ENCODE measurements around the gene TCOF1.

The TCOF1 gene, protein sequence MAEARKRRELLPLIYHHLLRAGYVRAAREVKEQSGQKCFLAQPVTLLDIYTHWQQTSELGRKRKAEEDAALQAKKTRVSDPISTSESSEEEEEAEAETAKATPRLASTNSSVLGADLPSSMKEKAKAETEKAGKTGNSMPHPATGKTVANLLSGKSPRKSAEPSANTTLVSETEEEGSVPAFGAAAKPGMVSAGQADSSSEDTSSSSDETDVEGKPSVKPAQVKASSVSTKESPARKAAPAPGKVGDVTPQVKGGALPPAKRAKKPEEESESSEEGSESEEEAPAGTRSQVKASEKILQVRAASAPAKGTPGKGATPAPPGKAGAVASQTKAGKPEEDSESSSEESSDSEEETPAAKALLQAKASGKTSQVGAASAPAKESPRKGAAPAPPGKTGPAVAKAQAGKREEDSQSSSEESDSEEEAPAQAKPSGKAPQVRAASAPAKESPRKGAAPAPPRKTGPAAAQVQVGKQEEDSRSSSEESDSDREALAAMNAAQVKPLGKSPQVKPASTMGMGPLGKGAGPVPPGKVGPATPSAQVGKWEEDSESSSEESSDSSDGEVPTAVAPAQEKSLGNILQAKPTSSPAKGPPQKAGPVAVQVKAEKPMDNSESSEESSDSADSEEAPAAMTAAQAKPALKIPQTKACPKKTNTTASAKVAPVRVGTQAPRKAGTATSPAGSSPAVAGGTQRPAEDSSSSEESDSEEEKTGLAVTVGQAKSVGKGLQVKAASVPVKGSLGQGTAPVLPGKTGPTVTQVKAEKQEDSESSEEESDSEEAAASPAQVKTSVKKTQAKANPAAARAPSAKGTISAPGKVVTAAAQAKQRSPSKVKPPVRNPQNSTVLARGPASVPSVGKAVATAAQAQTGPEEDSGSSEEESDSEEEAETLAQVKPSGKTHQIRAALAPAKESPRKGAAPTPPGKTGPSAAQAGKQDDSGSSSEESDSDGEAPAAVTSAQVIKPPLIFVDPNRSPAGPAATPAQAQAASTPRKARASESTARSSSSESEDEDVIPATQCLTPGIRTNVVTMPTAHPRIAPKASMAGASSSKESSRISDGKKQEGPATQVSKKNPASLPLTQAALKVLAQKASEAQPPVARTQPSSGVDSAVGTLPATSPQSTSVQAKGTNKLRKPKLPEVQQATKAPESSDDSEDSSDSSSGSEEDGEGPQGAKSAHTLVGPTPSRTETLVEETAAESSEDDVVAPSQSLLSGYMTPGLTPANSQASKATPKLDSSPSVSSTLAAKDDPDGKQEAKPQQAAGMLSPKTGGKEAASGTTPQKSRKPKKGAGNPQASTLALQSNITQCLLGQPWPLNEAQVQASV (N-terminal part only)

DNA sequence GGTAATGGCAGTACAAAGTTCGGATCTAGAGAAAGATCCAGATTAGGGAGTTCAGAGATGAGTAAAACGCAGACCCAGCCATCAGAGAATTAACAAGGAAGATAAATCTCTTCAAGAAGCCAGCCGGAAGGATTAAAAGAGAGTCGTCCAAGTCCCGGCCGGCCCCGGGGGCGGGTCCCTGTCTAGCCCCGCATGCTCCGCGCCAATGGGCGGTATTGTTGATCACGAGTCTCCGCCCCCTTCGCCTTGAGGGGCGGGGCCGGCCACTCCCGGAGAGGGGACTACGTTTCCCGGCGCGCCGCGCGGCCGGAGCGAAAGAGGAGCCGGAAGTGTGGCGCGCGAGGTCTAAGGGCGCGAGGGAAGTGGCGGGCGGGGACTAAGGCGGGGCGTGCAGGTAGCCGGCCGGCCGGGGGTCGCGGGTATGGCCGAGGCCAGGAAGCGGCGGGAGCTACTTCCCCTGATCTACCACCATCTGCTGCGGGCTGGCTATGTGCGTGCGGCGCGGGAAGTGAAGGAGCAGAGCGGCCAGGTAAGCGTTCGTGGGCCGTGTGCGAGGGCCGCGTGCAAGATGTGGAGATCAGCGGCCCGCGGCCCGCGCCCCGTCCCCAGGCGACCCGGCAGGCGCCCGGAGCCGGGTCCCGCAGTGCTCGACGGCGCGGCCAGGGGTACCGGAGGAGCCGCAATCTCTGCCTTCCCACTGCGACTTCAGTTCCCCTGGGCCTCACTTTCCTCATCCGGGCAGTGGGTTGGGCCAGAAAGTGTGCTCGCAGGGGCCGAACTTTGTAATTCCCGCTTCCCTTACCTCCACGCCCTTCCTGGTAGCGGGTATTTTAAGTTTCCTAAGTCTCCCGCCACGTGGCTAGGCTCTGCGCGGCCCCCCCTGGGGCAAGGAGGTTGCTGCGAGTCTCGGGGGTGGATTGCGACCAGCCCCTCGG lies at the start of gene TCOF1:
TCOF1 (plus strand) TSS at position 372 of the 935 bp plus-strand sequence; CDS start at position 422, 50 bp downstream.
- peak; percentile 93 to 96 (median 95) for DNase-seq (ENCODE audit: low read depth in 2 of 3, low spot score in 2 of 3)

DNA sequence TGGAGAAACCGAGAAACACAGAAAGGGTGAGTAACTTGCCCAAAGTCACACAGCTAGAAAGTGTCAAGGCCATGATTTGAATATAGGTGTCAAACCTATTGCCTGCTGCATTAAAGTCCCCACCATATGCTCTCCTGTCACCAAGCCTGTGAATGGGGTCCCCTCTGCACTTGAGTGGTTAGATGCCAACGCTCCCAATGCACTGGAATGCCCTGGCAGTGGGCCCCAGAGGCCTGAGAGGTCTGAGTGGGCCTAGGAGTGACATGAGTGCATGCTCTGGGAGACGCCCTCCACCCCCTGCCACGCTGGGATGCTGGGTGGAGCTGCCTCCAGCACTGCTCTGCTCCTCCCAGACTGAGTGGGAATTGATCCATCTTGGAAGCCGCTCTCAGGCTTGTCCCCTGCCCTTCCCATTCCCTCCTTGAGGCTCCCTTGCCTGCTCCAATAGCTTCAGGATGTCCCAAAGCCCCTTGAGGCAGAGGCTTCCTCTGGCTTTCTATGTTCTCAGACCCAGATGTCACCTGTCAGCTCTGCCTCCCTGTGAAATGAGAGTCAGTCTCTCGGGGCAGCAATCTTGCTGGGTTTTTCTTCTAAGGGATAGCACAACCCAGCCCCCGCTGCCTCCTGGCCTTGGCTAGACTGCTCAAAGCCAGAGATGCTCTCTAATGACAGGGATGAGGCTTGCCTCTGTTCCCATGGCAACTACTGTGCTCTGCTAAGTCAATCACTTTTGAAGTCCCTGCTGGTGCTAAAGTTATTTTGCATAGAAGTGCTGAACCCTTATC lies 48.2 kb upstream of the TCOF1 start:
- DNase-seq (ENCODE audit: low read depth in 2 of 3, low spot score in 2 of 3) = no peak

DNA sequence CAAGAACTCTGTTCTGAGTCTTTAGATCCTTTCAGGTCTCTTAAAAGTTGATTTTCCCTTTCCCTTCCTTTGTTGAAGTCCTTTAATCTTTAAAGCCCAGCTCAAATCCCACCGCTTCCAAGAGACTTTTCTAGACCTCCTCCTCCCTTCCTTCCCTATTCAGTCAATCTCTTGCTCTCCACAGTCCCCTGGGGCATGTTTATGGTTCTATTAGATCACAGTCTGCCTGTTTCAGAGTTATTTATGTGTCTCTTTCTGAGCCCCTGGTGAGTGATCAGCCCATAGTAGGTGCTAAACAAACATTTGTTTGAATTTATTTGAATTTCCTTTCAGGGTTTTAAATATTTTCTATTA lies 47.6 kb upstream of the TCOF1 start:
- no peak for DNase-seq (ENCODE audit: low read depth in 2 of 3, low spot score in 2 of 3)

- no peak for DNase-seq (ENCODE audit: low read depth in 2 of 3, low spot score in 2 of 3)
Observed at GRCh38 chr5:150310246-150310645, 47.3 kb upstream of the TCOF1 start.

GRCh38 chr5:150311015-150311692 lies 46.3 kb upstream of the TCOF1 start:
- DNase-seq (ENCODE audit: low read depth in 2 of 3, low spot score in 2 of 3) = no peak

DNA sequence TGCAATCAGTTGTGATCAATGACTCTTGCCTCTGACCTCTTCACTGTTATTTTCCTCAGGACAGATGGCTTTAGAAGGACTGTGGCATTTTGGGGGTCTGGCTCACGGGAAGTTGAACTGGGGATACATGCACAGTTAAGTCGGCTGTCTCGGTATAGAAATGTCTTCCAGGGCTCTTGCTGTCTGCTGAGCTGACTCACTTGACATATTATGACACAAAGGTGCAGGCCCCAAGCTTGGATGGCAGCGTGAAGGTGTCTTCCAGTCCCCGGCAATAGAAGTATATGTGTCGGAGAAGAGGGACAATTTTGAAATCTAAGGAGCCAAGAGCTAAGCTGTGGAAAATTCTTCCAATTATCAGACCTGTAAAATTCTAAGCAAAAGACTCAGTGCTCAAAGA lies 45.0 kb upstream of the TCOF1 start:
- no peak for DNase-seq (ENCODE audit: low read depth in 2 of 3, low spot score in 2 of 3)

DNA sequence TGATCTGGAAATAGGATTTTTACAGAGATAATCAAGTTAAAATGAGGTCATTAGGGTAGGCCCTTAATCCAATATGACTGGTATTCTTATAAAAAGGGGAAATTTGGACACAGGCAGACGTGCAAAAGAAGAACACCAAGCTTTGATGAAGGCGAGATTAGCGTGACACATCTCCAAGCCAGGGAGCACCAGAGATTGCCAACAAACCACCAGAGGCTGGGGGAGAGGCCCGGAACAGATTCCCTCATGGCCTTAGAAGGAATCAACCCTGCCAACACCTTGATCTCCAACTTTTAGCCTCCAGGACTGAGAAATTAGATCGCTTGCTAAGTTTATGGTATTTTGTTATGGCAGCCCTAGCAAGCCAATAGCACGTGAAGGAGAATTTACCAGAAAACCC lies 44.0 kb upstream of the TCOF1 start:
- no peak for DNase-seq (ENCODE audit: low read depth in 2 of 3, low spot score in 2 of 3)

GRCh38 chr5:150313921-150314716 lies 43.4 kb upstream of the TCOF1 start:
- no peak for DNase-seq (ENCODE audit: low read depth in 2 of 3, low spot score in 2 of 3)

- DNase-seq (ENCODE audit: low read depth in 2 of 3, low spot score in 2 of 3) = no peak
Observed at GRCh38 chr5:150315245-150315644, 42.3 kb upstream of the TCOF1 start.

DNA sequence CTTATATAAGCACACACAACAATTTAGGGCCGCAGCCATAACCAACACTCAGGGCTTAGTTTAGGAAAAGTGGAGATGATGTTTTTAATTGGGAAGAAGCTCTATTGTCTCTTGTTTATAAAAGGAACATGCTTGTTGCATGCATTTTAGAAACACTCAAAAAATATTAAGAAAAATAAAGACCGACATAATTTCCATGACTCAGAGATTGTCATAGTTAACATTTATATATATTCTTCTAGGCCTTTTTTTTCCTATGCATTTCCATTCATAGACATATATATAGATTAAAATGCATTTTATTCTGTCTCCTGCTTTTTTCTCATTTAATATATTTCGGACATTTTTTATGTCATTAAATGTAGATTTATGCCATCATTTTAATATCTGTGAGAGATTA lies 41.2 kb upstream of the TCOF1 start:
- DNase-seq (ENCODE audit: low read depth in 2 of 3, low spot score in 2 of 3) = no peak

- DNase-seq (ENCODE audit: low read depth in 2 of 3, low spot score in 2 of 3) = no peak
Observed at GRCh38 chr5:150317048-150318003, 40.2 kb upstream of the TCOF1 start.

DNA sequence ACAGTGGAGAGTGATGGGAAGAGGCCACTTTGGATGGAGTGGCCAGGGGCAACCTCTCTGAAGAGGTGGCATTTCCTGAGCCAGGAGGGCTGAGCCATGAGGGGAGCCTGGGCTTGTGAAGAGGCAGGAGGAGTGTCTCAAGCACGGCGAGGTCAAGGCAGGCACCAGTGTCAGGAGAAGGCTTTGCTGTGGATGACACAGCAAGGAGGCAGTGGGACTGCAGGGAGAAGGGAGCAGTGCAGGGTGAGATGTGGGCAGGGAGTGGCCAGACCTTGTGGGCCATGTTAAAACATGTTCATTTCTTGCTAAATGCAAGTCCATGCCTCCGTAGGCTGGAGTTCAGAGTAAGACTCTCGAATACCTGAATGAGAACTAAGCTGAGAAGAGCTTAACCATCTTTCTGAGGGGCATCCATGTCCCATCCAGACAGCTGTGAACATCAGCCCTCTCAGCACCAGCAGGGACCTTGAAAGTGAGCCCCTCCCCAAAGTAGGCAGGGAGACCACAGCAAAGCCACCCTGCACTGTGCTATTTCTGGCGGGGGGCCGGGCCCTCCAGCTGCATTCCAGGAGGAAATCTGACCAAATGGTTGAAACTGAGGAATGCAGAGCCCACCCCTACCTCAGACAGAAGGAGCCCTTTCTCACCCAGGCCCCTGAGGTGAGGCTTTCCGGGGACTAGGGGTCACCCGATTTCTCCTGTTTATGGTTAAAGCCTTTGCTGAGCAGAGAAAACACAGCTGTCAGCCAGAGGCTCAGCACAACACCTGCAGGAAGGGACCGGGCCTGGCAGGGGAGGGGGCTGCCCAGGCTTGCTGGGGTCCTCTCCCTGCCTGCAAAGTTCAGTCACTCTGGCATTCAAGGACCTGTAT lies 38.6 kb upstream of the TCOF1 start:
- DNase-seq (ENCODE audit: low read depth in 2 of 3, low spot score in 2 of 3) = no peak

- DNase-seq (ENCODE audit: low read depth in 2 of 3, low spot score in 2 of 3) = no peak
Observed at GRCh38 chr5:150319484-150319790, 38.1 kb upstream of the TCOF1 start.

GRCh38 chr5:150320044-150320613 lies 37.4 kb upstream of the TCOF1 start:
- DNase-seq (ENCODE audit: low read depth in 2 of 3, low spot score in 2 of 3) = no peak

DNA sequence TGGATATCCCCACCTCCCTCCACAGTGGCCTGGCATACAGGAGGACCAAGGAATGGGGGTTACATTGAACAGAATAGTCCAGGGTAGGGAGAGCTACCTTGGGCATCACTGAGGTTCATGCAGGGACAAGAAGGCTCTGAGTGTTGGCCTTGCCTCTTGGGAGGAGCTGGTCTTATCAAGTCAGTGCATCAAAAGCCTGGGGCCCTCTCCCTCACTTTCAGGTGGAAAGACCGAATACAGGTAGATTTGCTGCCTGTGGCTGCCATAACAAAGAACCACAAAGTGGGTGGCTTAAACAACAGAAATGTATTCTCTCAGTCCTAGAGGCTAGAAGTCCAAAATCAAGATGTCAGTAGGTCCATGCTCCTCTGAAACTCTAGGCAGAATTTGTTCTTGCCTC lies 36.3 kb upstream of the TCOF1 start:
- no peak for DNase-seq (ENCODE audit: low read depth in 2 of 3, low spot score in 2 of 3)

GRCh38 chr5:150321784-150322183 lies 35.7 kb upstream of the TCOF1 start:
- no peak for DNase-seq (ENCODE audit: low read depth in 2 of 3, low spot score in 2 of 3)
